GM12801 (cell line): ENCODE measurements around the gene HSF4.

ENCODE experiments used
- TF ChIP-seq, protein P1 (sequence below): IDR thresholded peaks from one replicate; pipeline ENCODE4 v1.5.1; 2011; ENCODE audit warnings: control low read depth; ENCODE audit not compliant: insufficient read length; ENCODE audit errors: extremely low read depth

HSF4 gene

DNA sequence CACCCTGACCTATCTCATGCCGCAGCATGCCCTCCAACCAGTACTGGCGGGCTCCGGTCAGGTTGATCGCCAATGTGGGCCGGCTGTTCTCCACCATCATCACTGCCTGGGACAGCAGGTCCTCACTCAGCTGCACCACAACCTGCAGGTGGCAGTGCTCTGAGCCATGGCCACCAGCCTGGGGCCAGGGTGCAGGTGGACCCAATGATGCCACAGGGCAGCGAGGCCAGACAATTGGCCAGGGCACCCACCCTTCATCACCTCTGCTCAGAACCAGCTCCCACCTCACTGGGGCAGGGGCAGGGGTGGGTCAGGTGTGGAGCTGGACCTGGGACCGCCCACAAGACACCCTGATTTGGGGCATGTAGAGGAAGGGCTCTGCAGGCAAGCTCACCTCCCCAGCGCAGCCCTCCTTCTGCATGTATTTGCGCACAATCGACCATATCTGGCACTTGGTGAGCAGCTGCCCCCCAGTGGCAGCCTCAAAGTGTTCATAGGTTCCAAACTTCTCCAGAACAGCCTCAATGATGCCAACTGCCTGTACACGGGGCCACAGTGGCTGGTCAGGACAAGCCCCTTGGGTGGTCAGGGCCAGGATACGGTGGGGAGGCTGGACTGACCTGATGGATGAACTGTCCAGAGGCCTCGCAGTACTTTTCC, 15.0 kb downstream of the HSF4 start:
- TF ChIP-seq, protein P1, sequence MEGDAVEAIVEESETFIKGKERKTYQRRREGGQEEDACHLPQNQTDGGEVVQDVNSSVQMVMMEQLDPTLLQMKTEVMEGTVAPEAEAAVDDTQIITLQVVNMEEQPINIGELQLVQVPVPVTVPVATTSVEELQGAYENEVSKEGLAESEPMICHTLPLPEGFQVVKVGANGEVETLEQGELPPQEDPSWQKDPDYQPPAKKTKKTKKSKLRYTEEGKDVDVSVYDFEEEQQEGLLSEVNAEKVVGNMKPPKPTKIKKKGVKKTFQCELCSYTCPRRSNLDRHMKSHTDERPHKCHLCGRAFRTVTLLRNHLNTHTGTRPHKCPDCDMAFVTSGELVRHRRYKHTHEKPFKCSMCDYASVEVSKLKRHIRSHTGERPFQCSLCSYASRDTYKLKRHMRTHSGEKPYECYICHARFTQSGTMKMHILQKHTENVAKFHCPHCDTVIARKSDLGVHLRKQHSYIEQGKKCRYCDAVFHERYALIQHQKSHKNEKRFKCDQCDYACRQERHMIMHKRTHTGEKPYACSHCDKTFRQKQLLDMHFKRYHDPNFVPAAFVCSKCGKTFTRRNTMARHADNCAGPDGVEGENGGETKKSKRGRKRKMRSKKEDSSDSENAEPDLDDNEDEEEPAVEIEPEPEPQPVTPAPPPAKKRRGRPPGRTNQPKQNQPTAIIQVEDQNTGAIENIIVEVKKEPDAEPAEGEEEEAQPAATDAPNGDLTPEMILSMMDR = no peak

DNA sequence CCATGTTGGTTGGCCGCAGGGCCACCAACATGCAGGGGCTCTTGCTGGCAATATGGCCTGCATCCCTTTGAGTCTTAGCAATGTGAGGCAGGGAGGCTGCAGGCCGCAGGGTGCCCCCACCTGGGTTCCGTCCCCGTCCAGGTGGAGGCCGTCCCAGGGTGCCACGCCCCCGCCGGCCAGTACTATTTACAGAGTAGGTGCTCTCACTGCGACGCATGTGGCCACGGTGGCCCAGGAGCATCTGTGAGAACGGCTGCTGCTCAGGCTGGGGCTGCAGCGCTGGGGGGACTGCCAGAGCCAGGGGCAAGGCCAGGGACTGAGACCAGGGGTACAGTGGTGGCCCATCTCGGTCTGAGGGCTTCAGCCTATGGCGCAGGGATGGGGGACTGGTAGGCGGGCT, 15.6 kb downstream of the HSF4 start:
- TF ChIP-seq, protein P1 = no peak

DNA sequence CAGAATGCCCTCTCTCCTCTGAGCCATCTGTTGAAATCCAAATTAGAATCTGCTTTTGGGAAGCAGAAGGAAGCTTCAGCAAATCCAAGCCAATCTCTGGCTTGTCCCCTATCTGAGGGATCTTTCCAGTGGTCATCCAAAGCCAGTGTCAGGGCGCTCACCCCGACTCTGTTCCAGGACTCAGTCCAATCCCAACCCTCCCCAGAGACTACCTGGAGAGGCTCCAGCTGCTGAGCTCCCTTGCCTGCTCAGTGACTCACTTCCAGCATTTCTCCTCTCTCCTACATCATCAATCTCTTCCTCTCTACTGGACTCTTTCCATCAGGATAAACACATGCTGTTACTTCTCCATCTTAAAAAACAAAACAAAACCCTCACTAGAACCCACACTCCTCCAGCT, 16.8 kb downstream of the HSF4 start:
- TF ChIP-seq, protein P1 = no peak

DNA sequence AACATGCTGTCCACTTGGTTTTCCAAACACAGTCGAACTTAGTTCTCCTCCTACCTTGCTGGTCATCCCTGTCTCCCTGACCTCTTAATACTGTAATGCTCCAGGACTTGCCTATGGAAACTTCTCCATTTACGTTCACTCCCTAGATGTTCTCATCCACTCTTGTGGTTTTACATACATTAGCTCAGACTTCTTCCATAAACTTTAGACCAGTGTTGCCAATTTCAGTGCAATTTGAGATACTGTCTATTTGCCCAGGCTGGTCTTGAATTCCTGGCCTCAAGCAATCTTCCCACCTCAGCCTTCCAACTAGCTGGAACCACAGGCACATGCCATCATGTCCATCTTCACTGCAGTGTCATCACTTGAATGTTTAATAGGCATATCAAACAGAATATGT, 17.7 kb downstream of the HSF4 start:
- TF ChIP-seq, protein P1 = no peak

DNA sequence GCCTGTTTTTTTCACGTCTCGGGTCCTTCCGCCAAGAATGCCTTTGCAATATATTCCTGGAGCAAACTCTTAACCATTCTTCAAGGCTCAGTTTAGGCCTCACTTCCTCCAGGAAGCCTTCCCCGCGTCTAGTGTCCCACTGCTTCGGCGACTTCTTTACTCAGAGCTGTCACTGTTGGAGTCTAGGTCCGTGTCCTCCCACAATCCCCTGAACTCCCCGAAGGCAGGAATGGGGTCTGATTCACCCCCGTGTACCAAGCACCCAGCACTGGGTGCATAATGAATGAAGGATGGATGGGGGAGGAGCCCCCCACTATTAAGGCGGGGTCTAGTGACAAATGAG, 18.7 kb downstream of the HSF4 start:
- TF ChIP-seq, protein P1 = no peak

DNA sequence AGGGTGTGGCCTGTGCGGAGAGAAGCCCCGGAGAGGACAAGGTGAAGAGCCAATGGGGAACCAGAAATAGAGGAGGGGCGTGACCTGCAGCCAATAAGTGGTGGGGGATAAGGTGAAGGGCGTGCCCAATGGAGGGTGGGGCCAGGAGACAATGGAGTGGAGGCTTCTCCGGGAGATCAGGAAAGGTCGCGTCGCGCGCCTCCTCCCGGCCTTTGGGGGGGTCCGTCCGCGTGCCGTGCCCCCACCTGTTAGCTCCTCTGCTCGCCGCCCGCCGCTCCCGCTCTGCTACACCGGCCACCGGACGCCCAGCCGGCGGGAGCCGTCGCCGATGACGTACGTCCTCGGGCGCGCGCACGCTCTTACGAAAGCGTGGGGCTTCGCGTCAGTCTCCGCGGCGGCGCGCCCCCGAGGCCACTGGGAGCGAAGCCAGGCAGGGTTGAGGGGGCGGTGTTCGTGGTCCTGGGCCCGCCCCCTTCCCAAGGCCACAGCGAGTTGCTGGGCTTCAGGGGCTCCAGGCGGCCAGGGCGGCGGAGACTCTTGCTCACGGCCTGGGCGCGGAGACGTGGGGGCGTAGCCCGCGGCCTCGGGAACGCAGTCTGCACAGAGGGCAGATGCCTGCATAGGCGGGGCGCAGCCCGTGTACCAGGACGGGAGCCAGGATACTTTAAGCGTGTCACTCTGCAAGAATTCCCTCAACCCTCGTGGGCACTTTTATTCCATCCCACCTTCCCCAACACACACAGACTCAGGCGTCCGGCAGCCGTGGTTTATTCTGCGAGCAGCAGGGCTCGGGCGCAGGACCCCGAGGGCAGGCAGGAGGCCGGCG, 19.3 kb downstream of the HSF4 start, which contains the start of gene MATCAP1:
Gene MATCAP1 (minus strand): TSS at position 337 of the 826 bp plus-strand sequence. CDS start 3,353 bp downstream, outside the sequence.
- TF ChIP-seq, protein P1 = no peak

DNA sequence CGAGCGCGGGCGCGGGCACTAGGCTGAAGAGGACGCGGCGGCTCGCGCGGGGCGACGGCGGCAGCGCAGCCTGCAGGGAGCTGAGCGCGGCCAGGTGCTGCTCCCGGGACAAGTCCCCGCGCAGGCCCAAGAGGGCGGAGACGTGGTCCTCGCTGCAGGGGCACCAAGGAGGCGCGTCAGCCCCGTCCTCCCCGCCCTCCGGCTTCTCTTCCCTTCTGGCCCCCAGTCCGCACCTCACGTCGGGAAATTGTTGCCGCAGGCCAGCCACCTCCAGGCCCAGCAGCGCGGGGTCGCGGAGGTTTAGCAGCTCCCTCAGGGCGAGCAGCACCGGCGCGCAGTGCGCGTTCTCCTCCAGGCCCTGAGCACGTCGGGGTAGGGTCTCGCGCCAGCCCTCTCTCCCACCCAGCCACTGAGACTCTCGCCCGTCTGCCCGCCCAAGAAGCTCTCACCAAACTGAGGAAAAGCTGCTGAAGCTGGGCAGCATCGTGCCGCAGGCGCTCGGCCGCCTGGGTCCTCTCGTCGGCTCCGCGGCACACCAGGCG, 20.0 kb downstream of the HSF4 start:
- TF ChIP-seq, protein P1 = no peak
